ENCODE data around the gene TMEM154. TPM values are rescaled to one million over a fixed set of nuclear protein-coding genes. Genes with fewer than 3 reads are reported as not detected.

Gene TMEM154
- total RNA-seq, 1 donor, result 10.6 TPM

- Histone ChIP-seq H3K4me1 (ENCODE audit: insufficient read depth, low read length) (no peaks in the 10 kb centered on the region), H3K4me3 (ENCODE audit: low read length) (no peak overlapping the region), H3K9me3 (ENCODE audit: low read depth, low read length) (no peaks in the 10 kb centered on the region), H3K27me3 (ENCODE audit: insufficient read depth, low read length) (no peaks in the 10 kb centered on the region)
These were observed 26.1 kb upstream of the TMEM154 start for GRCh38 chr4:152705903-152706302.

- H3K4me1 ChIP-seq (ENCODE audit: insufficient read depth, low read length), result no peaks in the 10 kb centered on the region
- H3K4me3 ChIP-seq (ENCODE audit: low read length), result no peak overlapping the region
- no peaks in the 10 kb centered on the region for H3K27me3 ChIP-seq (ENCODE audit: insufficient read depth, low read length)
These were observed 25.0 kb upstream of the TMEM154 start for GRCh38 chr4:152704788-152705187.

GRCh38 chr4:152700151-152700550 is 20.4 kb upstream of the TMEM154 start:
- H3K27me3 ChIP-seq (ENCODE audit: insufficient read depth, low read length), result no peaks in the 10 kb centered on the region
- peaks cover 16% of the 10 kb centered on the region for H3K4me1 ChIP-seq (ENCODE audit: insufficient read depth, low read length)
- H3K9me3 ChIP-seq (ENCODE audit: low read depth, low read length), result no peaks in the 10 kb centered on the region
- H3K4me3 ChIP-seq (ENCODE audit: low read length), result no peak overlapping the region

More at GRCh38 chr4:152704788-152705187, 25.0 kb upstream of the TMEM154 start:
- H3K9me3 ChIP-seq (ENCODE audit: low read depth, low read length), result no peaks in the 10 kb centered on the region

GRCh38 chr4:152699313-152699712 is 19.5 kb upstream of the TMEM154 start:
- H3K27me3 ChIP-seq (ENCODE audit: insufficient read depth, low read length), result no peaks in the 10 kb centered on the region
- H3K4me3 ChIP-seq (ENCODE audit: low read length), result no peak overlapping the region
- H3K9me3 ChIP-seq (ENCODE audit: low read depth, low read length), result no peaks in the 10 kb centered on the region
- peaks cover 16% of the 10 kb centered on the region for H3K4me1 ChIP-seq (ENCODE audit: insufficient read depth, low read length)

- peaks cover 16% of the 10 kb centered on the region for H3K4me1 ChIP-seq (ENCODE audit: insufficient read depth, low read length)
- H3K27me3 ChIP-seq (ENCODE audit: insufficient read depth, low read length), result no peaks in the 10 kb centered on the region
- H3K4me3 ChIP-seq (ENCODE audit: low read length), result no peak overlapping the region
- no peaks in the 10 kb centered on the region for H3K9me3 ChIP-seq (ENCODE audit: low read depth, low read length)
These were observed 18.3 kb upstream of the TMEM154 start for GRCh38 chr4:152698089-152698499.

- H3K9me3 ChIP-seq (ENCODE audit: low read depth, low read length), result no peaks in the 10 kb centered on the region
- no peaks in the 10 kb centered on the region for H3K27me3 ChIP-seq (ENCODE audit: insufficient read depth, low read length)
- no peak overlapping the region for H3K4me3 ChIP-seq (ENCODE audit: low read length)
These were observed 17.7 kb upstream of the TMEM154 start for GRCh38 chr4:152697284-152698088.

GRCh38 chr4:152696764-152697261 is 17.0 kb upstream of the TMEM154 start:
- Histone ChIP-seq H3K4me1 (ENCODE audit: insufficient read depth, low read length) (peaks cover 16% of the 10 kb centered on the region), H3K4me3 (ENCODE audit: low read length) (no peak overlapping the region), H3K9me3 (ENCODE audit: low read depth, low read length) (no peaks in the 10 kb centered on the region), H3K27me3 (ENCODE audit: insufficient read depth, low read length) (no peaks in the 10 kb centered on the region)

More at GRCh38 chr4:152697284-152698088, 17.7 kb upstream of the TMEM154 start:
- peaks cover 16% of the 10 kb centered on the region for H3K4me1 ChIP-seq (ENCODE audit: insufficient read depth, low read length)

GRCh38 chr4:152693871-152694270 is 14.1 kb upstream of the TMEM154 start:
- H3K4me1 ChIP-seq (ENCODE audit: insufficient read depth, low read length), result peaks cover 27% of the 10 kb centered on the region
- no peak overlapping the region for H3K4me3 ChIP-seq (ENCODE audit: low read length)
- H3K27me3 ChIP-seq (ENCODE audit: insufficient read depth, low read length), result no peaks in the 10 kb centered on the region
- H3K9me3 ChIP-seq (ENCODE audit: low read depth, low read length), result no peaks in the 10 kb centered on the region

- Histone ChIP-seq H3K9me3 (ENCODE audit: low read depth, low read length) (no peaks in the 10 kb centered on the region), H3K4me1 (ENCODE audit: insufficient read depth, low read length) (peaks cover 31% of the 10 kb centered on the region), H3K4me3 (ENCODE audit: low read length) (no peak overlapping the region), H3K27me3 (ENCODE audit: insufficient read depth, low read length) (no peaks in the 10 kb centered on the region)
These were observed 12.0 kb upstream of the TMEM154 start for GRCh38 chr4:152691761-152692160.

- H3K4me1 ChIP-seq (ENCODE audit: insufficient read depth, low read length), result peaks cover 35% of the 10 kb centered on the region
- no peak overlapping the region for H3K4me3 ChIP-seq (ENCODE audit: low read length)
- H3K27me3 ChIP-seq (ENCODE audit: insufficient read depth, low read length), result no peaks in the 10 kb centered on the region
- no peaks in the 10 kb centered on the region for H3K9me3 ChIP-seq (ENCODE audit: low read depth, low read length)
These were observed 11.2 kb upstream of the TMEM154 start for GRCh38 chr4:152690706-152691651.

- no peak overlapping the region for H3K4me3 ChIP-seq (ENCODE audit: low read length)
- no peaks in the 10 kb centered on the region for H3K9me3 ChIP-seq (ENCODE audit: low read depth, low read length)
- H3K4me1 ChIP-seq (ENCODE audit: insufficient read depth, low read length), result peaks cover 40% of the 10 kb centered on the region
- H3K27me3 ChIP-seq (ENCODE audit: insufficient read depth, low read length), result no peaks in the 10 kb centered on the region
These were observed 10.1 kb upstream of the TMEM154 start for GRCh38 chr4:152689615-152690501.

- H3K27me3 ChIP-seq (ENCODE audit: insufficient read depth, low read length), result no peaks in the 10 kb centered on the region
- peaks cover 55% of the 10 kb centered on the region for H3K4me1 ChIP-seq (ENCODE audit: insufficient read depth, low read length)
- no peaks in the 10 kb centered on the region for H3K9me3 ChIP-seq (ENCODE audit: low read depth, low read length)
- no peak overlapping the region for H3K4me3 ChIP-seq (ENCODE audit: low read length)
These were observed 8.3 kb upstream of the TMEM154 start for GRCh38 chr4:152687974-152688599.

- H3K9me3 ChIP-seq (ENCODE audit: low read depth, low read length), result no peaks in the 10 kb centered on the region
- H3K4me3 ChIP-seq (ENCODE audit: low read length), result no peak overlapping the region
- H3K4me1 ChIP-seq (ENCODE audit: insufficient read depth, low read length), result peaks cover 55% of the 10 kb centered on the region
- H3K27me3 ChIP-seq (ENCODE audit: insufficient read depth, low read length), result no peaks in the 10 kb centered on the region
These were observed 6.7 kb upstream of the TMEM154 start for GRCh38 chr4:152686452-152687013.

GRCh38 chr4:152684587-152684986 is 4.8 kb upstream of the TMEM154 start:
- Histone ChIP-seq H3K4me1 (ENCODE audit: insufficient read depth, low read length) (peaks cover 61% of the 10 kb centered on the region), H3K27me3 (ENCODE audit: insufficient read depth, low read length) (no peaks in the 10 kb centered on the region), H3K4me3 (ENCODE audit: low read length) (no peak overlapping the region), H3K9me3 (ENCODE audit: low read depth, low read length) (no peaks in the 10 kb centered on the region)

Data from mononuclear cell (primary cell).